SW480 (cell line): Measurements from ENCODE around the gene LDLRAD2.
"Not testable (repeated sequence)": the region's sequence is repeated elsewhere in the genome, so short reads cannot be mapped to it uniquely, and the experiment has no call there.

Experiments used
- DNase-seq: peaks from one replicate; pipeline ENCODE4 v3.0.0-alpha.2; 2016; ENCODE audit warnings: low spot score

LDLRAD2 gene

DNA sequence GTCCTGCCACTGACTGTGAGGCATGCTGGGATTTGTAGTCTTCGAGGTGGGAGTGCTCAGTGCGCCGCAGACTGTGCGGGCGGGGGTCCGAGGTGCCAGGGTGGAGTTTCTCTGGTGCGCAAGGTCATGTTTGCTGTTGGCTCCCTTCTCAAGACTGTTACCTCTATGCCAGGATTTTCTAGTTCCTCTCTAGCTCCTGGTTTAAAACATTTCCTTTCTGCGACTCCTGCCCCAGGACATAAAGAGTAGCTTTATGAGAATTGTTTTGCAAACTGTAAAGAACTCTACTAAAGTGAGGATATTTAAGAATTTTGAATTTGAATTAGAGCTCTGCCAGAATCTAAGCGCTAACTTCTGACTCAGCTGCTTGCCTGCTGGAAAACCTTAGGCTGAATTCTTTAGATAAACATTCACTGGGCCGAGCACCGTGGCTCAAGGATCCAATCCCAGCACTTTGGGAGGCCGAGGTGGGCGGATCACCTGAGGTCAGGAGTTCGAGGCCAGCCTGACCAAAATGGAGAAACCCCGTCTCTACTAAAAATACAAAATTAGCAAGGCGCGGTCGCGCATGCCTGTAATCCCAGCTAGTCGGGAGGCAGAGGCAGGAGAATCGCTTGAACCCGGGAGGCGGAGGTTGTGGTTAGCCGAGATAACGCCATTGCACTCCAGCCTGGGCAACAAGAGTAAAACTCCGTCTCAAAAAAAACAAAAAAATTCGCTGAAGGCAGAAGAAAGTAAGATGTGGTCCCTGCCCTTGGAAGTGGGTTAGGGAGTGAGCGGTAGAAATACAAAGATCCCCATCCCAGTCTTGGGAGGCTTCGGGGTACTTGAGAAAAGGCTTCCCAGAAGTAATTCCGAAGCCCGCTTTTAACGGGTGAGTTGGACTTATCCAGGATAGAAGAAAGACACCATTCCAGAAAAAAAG, 28.1 kb upstream of the LDLRAD2 start:
- DNase-seq, result no peak

- not testable (repeated sequence) for DNase-seq
Measured at GRCh38 chr1:21785764-21786163, 26.3 kb upstream of the LDLRAD2 start.

DNA sequence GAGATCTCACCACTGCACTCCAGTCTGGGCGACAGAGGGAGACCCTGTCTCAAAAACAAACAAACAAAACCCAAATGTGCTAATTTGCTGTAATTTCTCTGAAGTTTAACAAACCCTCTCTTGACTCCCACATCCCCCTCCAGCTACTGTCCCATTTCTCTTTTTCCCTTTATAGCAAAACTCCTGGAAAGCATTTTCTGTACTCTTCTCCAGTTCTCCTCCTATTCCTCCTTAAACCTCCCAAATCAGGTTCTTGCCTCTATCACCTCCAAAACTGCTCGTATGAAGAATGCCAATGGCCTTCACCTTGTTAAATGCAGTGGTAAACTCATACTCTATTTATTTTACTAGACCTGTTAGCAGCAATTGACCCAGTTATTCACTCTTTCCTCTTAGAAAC, 25.4 kb upstream of the LDLRAD2 start:
- DNase-seq, result no peak

- DNase-seq, result no peak
Measured at GRCh38 chr1:21793104-21793503, 19.0 kb upstream of the LDLRAD2 start.

DNA sequence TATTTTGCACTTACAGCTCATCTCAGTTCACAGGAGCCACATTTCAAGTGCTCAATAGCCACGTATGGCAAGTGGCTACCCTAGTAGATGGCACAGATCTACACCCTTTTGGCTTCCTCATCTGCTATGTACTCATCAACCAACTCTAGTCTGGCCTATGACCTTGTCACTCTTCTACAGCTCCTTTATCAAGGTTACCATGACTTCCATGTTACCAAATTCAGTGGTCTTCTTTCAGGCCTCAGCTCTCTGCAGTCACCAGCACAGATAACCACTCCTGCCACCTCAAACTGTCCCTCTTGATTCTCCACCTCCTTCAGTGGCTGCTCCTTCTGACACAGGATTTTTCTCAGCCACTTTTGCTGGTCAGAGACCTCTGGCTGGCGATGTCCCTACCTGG, 17.4 kb upstream of the LDLRAD2 start:
- no peak for DNase-seq

GRCh38 chr1:21795075-21795474, 17.0 kb upstream of the LDLRAD2 start:
- no peak for DNase-seq

DNA sequence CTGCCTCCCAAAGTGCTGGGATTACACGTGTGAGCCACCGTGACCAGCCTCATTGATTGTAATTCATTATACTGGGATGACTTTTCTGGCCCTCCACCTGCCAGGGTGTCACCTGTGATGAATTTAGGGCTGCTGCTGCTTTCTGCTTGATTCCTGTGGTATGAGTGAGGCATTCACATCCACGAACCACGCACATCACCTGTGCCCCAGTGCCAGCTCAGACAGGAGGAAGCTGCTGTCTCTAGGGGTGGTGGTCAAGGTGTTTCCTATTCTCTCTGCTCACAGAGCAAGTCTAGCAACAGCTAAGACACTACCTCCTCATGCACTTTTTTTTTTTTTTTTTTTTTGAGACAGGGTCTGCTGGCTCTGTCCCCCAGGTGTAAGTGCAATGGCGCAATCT, 12.3 kb upstream of the LDLRAD2 start:
- DNase-seq, result no peak

- DNase-seq, result peak; percentile 17
Measured at GRCh38 chr1:21801100-21801499, 11.0 kb upstream of the LDLRAD2 start.

DNA sequence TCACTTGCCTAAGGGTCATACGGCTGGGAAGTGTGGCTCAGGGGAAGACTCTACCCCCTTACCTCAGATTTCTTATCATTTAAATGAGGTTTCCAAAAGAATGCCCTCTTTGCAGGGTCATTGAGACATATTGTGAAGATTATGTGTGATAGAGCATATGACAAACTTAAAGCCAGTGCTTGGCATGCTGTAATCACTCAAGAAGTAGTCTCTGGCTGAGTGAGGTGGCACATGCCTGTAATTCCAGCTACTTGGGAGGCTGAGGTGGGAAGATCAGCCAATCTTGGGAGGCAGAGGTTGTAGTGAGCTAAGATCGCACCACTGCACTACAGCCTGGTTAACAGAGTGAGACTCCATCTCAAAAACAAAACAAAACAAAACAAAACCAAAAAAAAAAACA, 7.5 kb upstream of the LDLRAD2 start:
- no peak for DNase-seq

DNA sequence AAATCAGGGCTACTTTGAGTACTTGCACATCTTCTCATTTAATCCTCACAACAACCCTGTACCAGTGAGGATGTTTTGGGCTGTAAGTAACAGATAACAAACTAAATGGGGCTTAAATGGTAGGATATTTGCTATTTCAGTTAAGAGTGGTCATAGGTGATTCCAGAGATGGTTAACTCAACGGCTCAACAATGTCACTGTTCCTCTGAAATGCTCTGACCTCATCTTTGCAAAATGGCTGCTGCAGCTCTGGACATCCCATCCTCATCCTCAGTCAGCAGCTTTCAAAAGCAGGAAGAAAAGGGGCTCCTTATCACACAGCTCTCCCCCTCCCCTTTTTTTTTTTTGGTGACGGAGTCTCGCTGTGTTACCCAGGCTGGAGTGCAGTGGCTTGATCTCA, 1.5 kb downstream of the LDLRAD2 start:
- no peak for DNase-seq

DNA sequence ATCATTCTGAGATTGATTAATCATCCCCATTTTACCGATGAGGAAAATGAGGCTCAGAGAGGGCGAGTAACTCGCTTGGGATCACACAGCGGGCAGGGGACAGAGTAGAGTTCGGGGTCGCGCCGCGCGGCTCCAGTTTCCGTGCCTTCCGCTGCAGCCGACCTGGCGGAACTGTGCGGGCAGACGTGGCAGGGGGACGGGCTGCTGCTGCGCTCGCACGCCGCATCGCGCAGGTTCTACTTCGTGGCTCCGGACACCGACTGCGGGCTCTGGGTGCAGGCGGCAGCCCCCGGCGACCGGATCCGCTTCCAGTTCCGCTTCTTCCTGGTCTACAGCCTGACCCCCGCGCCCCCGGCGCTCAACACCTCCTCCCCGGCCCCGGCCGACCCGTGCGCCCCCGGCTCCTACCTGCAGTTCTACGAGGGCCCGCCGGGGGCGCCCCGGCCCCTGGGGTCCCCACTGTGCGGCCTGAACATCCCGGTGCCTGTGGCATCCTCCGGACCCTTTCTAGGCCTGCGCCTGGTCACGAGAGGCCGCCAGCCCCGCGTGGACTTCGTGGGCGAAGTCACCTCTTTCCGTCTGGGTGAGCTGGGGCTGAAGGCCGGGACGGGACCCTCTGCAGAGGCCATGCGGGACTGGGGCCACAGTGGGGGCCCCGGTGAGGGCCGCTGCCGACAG, 2.3 kb downstream of the LDLRAD2 start:
- no peak for DNase-seq

DNA sequence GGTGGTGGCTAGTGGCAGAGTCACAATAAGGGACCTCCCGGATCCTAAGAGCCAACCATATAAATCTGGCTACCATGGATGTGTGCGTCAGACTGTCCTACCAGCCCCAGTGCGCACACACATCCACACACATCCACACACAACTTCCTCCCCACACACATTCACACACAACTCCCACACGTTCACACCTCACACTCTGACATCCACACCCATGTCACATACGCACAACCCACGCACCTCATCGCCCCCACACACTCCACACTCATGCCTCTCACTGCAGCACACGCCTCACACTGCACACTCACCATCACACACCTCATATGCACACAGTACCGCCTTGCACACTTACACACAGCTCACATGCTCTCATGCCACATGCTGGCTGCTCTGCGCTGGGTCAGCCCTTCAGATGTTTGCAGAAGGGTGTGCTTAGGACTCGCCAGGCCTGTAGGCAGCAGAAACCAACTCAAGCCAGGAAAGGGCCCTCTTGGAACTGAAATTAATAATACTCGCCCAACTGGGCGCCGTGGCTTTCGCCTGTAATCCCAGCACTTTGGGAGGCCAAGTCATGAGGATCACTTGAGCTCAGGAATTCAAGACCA, 3.0 kb downstream of the LDLRAD2 start:
- DNase-seq, result no peak

DNA sequence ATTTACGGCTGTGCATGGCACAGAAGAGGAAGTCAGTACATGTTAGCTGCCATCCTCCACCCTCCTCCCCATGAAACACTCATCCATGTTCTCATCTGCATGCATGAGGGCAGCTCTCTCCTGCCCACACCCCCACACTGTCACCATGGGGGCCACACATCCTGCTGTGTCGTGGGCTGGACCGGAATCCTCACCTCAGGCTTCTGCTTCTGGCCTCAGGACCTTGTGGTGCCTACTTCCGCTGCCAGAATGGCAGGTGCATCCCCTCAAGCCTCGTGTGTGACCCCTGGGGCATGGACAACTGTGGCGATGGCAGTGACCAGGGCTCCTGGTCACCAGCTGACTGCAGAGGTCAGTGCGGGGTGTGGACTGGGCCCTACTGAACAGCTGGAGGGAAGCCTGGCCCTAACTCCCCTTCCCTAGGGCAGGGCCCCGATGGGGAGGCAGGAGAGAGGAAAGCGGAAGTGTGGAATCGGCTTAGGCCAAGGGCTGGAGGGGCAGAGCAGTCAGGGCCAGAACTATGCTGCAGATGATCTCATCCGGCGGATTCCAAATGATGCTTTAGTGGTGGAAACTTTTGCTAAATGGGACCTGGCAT, 3.8 kb downstream of the LDLRAD2 start:
- no peak for DNase-seq

DNA sequence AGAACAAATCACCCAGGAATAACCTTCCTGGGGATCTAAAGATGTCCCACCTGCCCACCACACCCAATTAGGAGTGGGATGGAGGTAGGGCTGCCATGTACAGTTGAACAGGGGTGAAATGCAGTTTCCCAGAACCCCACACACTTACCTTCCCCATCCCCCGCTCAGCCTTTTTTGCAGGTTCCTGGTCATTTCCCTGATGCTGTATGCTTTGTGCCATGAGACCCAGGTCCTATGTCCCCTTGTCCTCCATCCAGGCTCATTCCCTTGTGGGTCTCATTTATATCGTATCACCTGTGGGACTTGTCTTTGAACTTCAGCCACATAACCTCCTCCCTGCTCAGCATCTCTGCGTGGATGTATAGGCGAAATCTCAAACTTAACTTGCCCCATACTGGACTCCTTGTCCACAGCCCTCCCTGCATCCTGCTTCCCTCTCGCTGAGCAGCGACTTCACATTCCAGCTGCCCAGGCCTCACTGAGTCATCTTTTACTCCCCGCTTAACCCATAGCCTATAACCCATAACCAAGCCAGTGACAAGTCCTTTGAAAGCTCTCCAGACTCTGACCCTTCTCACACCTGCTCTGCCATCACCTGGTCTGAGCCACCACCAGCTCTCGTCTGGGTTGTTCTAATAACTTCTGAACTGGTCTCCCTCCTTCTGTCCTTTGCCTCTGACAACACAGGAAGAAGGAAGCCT, 4.7 kb downstream of the LDLRAD2 start:
- DNase-seq, result peak; percentile 77

DNA sequence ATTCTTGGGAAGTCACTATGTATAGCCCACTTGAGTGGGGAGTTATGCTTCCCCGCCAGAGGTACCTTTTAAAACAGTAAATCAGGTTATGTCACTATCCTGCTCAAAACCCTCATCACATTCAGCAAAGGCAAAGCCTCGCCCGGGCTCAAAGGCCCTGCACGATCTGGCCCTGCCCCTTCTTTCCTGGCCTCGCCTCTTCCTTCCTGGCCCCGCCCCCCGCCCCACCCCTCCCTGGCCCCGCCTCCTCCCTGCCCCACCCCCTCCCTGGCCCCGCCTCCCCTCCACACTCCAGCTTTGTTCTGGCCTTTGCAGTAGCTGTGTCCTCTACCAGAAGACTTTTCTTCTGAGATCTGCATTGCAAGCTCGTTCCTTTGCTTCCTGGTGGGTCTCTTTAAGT, 6.6 kb downstream of the LDLRAD2 start:
- DNase-seq, result peak; percentile 50

GRCh38 chr1:21820597-21821232, 8.7 kb downstream of the LDLRAD2 start:
- DNase-seq, result no peak

DNA sequence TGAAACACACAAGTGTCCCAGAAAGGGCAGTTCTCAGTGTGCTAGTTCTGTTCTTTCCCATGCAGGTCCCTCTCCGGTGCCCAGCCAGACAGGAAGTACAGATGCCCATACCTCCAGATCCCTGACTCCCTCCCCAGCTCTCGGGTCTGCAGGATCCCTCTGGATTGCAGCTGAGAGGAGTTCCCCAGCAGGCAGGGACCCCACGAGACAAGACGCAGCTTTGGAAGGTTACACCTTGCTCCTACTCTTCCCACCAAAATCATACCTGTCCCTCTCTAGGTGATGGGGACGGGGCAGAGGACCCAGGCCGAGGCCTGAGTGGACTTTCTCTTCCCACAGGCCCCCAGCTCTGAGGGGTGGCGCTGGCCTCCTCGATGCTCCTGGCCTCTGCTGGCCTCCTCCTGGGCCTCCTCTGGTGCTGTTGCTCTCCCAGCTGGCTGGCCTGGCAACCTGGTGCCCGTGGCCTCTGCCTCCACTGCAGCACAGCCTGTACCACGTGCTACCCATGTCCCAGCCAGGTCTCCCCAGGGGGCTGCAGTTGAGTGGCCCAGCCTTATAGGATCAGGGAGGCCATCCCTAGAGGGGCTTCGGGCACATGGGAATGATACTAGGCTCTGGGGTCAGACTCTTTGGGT, 9.4 kb downstream of the LDLRAD2 start:
- no peak for DNase-seq

DNA sequence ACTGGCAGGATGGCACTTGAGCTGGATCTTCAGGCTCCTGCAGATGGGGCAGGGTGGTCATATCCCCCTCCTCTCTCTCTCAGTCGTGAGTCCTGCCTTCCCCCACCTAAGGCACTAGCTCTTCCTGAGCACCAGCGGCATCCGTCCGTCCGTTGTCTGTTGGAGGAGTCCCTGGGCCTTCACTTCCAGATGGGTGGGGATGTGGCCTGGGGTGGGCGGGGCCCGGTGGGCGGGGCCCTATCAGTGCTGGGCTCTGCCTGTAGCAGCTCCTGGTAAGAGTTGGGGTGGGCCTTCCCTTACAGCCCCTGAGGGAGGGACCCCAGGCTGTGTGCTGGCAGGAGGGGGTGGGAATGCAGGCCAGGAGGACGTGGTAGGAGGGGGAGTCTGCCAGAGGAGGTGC, 10.3 kb downstream of the LDLRAD2 start:
- no peak for DNase-seq

GRCh38 chr1:21823206-21823979, 11.3 kb downstream of the LDLRAD2 start:
- no peak for DNase-seq

DNA sequence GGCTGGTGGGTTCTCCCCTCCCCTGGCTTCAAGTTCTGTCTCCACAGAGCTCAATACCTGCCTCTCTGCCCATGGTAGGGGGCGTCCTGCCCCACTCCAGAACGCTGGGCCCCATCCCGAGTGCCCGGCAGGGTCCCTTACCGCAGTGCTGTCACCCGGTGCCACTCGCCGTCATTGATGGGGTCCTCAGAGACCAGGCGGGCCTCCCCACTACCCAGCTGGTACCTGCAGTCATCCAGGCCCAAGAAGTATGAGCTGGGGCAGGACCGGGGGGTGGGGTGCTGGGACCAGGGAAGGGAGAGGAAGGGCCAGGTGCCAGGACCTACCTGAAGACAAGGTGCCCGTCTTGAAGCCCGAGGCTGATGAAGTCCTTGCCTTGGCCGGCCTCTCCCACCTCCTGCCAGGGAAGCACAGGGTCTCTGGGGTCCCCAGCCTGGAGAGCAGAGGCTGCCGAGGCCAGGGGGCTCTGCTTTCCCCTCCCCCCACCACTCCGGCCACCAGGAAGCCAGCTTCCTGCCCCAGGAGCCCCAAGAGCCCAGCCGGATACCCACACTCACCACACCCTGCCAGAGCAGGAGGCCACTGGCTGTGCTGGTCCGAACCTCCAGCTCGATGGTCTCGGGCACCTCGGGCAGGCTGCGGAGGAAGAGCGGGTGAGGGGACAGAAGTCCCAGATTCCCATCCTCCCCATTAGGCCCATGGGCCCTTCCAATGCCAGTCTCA, 12.1 kb downstream of the LDLRAD2 start:
- DNase-seq, result no peak
